ENCODE data around the gene GNG7.

Gene GNG7

GRCh38 chr19:2481466-2481865 lies 221.0 kb downstream of the GNG7 start:
- Histone ChIP-seq H2AK5ac (ENCODE audit: low read length) (no peak overlapping the region), H4K12ac (ENCODE audit: low read depth, low read length) (no peak overlapping the region), H3K36me3 (ENCODE audit: control insufficient read depth in 1 of 2, insufficient read depth in 2 of 2, low read length in 2 of 2) (peaks cover 16 to 20% of the 10 kb centered on the region in 2 experiments), H3K79me1 (ENCODE audit: low read length) (peaks cover 29% of the 10 kb centered on the region), H2AFZ (ENCODE audit: insufficient read depth, low read length, poor library complexity) (no peak overlapping the region), H3K4me2 (ENCODE audit: low read length) (no peak overlapping the region), H2BK12ac (ENCODE audit: low read length) (no peak overlapping the region), H3K27ac (ENCODE audit: low read depth, low read length) (no peak overlapping the region), H2BK120ac (ENCODE audit: insufficient read depth, low read length, poor library complexity) (no peak overlapping the region), H3K9me3 (ENCODE audit: insufficient read depth, low read depth, low read length) (peaks cover 16% of the 10 kb centered on the region), H3K79me2 (ENCODE audit: control insufficient read depth, insufficient read depth, low read length, poor library complexity) (peaks cover 17% of the 10 kb centered on the region), H3K4me3 (ENCODE audit: low read depth, low read length) (no peak overlapping the region), H2BK5ac (ENCODE audit: low read depth, low read length, poor library complexity) (no peak overlapping the region), H3K9ac (ENCODE audit: low read length) (peak overlapping the region; percentile 61), H3K4ac (ENCODE audit: low read depth, low read length) (no peak overlapping the region), H3K27me3 (ENCODE audit: insufficient read depth, low read length) (no peaks in the 10 kb centered on the region), H4K91ac (ENCODE audit: low read depth, low read length) (no peak overlapping the region), H3K14ac (ENCODE audit: low read length) (no peak overlapping the region), H3K23ac (ENCODE audit: low read length) (no peak overlapping the region), H3K4me1 (ENCODE audit: control insufficient read depth in 1 of 2, insufficient read depth in 2 of 2, low read length in 2 of 2) (peaks cover 8 to 9% of the 10 kb centered on the region in 2 experiments), H4K8ac (ENCODE audit: low read depth, low read length) (no peak overlapping the region), H3K18ac (ENCODE audit: low read length) (no peak overlapping the region)
- no peak for DNase-seq
- no CpG with 5 or more reads among the region's 16 CpGs for WGBS (ENCODE audit: extremely low coverage, insufficient coverage, insufficient read length)

GRCh38 chr19:2479556-2480194 lies 222.8 kb downstream of the GNG7 start:
- WGBS (ENCODE audit: extremely low coverage, insufficient coverage, insufficient read length) = no CpG with 5 or more reads among the region's 20 CpGs
- peaks cover 44% of the 10 kb centered on the region for H3K79me1 ChIP-seq (ENCODE audit: low read length)

GRCh38 chr19:2478756-2479555 lies 223.5 kb downstream of the GNG7 start:
- Histone ChIP-seq H4K8ac (ENCODE audit: low read depth, low read length) (peak overlapping the region; percentile 72), H2BK5ac (ENCODE audit: low read depth, low read length, poor library complexity) (peak overlapping the region; percentile 61), H3K18ac (ENCODE audit: low read length) (peak overlapping the region; percentile 95), H3K23ac (ENCODE audit: low read length) (no peak overlapping the region), H3K9me3 (ENCODE audit: insufficient read depth, low read depth, low read length) (peaks cover 13% of the 10 kb centered on the region), H3K27me3 (ENCODE audit: insufficient read depth, low read length) (no peaks in the 10 kb centered on the region), H3K14ac (ENCODE audit: low read length) (peak overlapping the region; percentile 89), H2BK120ac (ENCODE audit: insufficient read depth, low read length, poor library complexity) (peak overlapping the region; percentile 18), H3K36me3 (ENCODE audit: control insufficient read depth in 1 of 2, insufficient read depth in 2 of 2, low read length in 2 of 2) (peaks cover 16 to 20% of the 10 kb centered on the region in 2 experiments), H2AFZ (ENCODE audit: insufficient read depth, low read length, poor library complexity) (no peak overlapping the region), H3K4me3 (ENCODE audit: low read depth, low read length) (peak overlapping the region; percentile 85), H2AK5ac (ENCODE audit: low read length) (peak overlapping the region; percentile 58), H4K91ac (ENCODE audit: low read depth, low read length) (peak overlapping the region; percentile 85), H3K27ac (ENCODE audit: low read depth, low read length) (peak overlapping the region; percentile 69), H3K4me1 (ENCODE audit: control insufficient read depth in 1 of 2, insufficient read depth in 2 of 2, low read length in 2 of 2) (peaks cover 12 to 14% of the 10 kb centered on the region in 2 experiments), H4K12ac (ENCODE audit: low read depth, low read length) (peak overlapping the region; percentile 66), H3K79me2 (ENCODE audit: control insufficient read depth, insufficient read depth, low read length, poor library complexity) (peaks cover 30% of the 10 kb centered on the region), H3K4me2 (ENCODE audit: low read length) (peak overlapping the region; percentile 64), H3K9ac (ENCODE audit: low read length) (peak overlapping the region; percentile 23), H3K79me1 (ENCODE audit: low read length) (peaks cover 44% of the 10 kb centered on the region), H3K4ac (ENCODE audit: low read depth, low read length) (peak overlapping the region; percentile 90), H2BK12ac (ENCODE audit: low read length) (peak overlapping the region; percentile 34)
- WGBS (ENCODE audit: extremely low coverage, insufficient coverage, insufficient read length) = no CpG with 5 or more reads among the region's 39 CpGs
- peak; percentile 89 to 91 for DNase-seq

More at GRCh38 chr19:2479556-2480194, 222.8 kb downstream of the GNG7 start:
- H3K9ac ChIP-seq (ENCODE audit: low read length) = no peak overlapping the region
- peak overlapping the region; percentile 28 for H3K14ac ChIP-seq (ENCODE audit: low read length)
- peaks cover 16 to 20% of the 10 kb centered on the region in 2 experiments for H3K36me3 ChIP-seq (ENCODE audit: control insufficient read depth in 1 of 2, insufficient read depth in 2 of 2, low read length in 2 of 2)
- no peak overlapping the region for H3K23ac ChIP-seq (ENCODE audit: low read length)
- peak overlapping the region; percentile 85 for H4K91ac ChIP-seq (ENCODE audit: low read depth, low read length)
- no peak overlapping the region for H4K12ac ChIP-seq (ENCODE audit: low read depth, low read length)
- no peak overlapping the region for H2AFZ ChIP-seq (ENCODE audit: insufficient read depth, low read length, poor library complexity)
- peak overlapping the region; percentile 22 for H3K4ac ChIP-seq (ENCODE audit: low read depth, low read length)
- H2BK5ac ChIP-seq (ENCODE audit: low read depth, low read length, poor library complexity) = peak overlapping the region; percentile 38
- DNase-seq = peak; percentile 59 to 61
- peak overlapping the region; percentile 64 for H3K4me2 ChIP-seq (ENCODE audit: low read length)
- H3K9me3 ChIP-seq (ENCODE audit: insufficient read depth, low read depth, low read length) = peaks cover 16% of the 10 kb centered on the region
- no peak overlapping the region for H3K4me3 ChIP-seq (ENCODE audit: low read depth, low read length)
- H3K4me1 ChIP-seq (ENCODE audit: control insufficient read depth in 1 of 2, insufficient read depth in 2 of 2, low read length in 2 of 2) = peaks cover 12 to 14% of the 10 kb centered on the region in 2 experiments
- peak overlapping the region; percentile 69 for H3K27ac ChIP-seq (ENCODE audit: low read depth, low read length)
- peak overlapping the region; percentile 23 for H4K8ac ChIP-seq (ENCODE audit: low read depth, low read length)
- H2AK5ac ChIP-seq (ENCODE audit: low read length) = peak overlapping the region; percentile 7
- H3K27me3 ChIP-seq (ENCODE audit: insufficient read depth, low read length) = no peaks in the 10 kb centered on the region
- H3K18ac ChIP-seq (ENCODE audit: low read length) = peak overlapping the region; percentile 47
- peak overlapping the region; percentile 34 for H2BK12ac ChIP-seq (ENCODE audit: low read length)
- H2BK120ac ChIP-seq (ENCODE audit: insufficient read depth, low read length, poor library complexity) = peak overlapping the region; percentile 18
- peaks cover 30% of the 10 kb centered on the region for H3K79me2 ChIP-seq (ENCODE audit: control insufficient read depth, insufficient read depth, low read length, poor library complexity)

GRCh38 chr19:2478278-2478755 lies 224.2 kb downstream of the GNG7 start:
- Histone ChIP-seq H3K4ac (ENCODE audit: low read depth, low read length) (peak overlapping the region; percentile 90), H3K18ac (ENCODE audit: low read length) (peak overlapping the region; percentile 95), H3K9me3 (ENCODE audit: insufficient read depth, low read depth, low read length) (peaks cover 9% of the 10 kb centered on the region), H3K36me3 (ENCODE audit: control insufficient read depth in 1 of 2, insufficient read depth in 2 of 2, low read length in 2 of 2) (peaks cover 16 to 20% of the 10 kb centered on the region in 2 experiments), H4K12ac (ENCODE audit: low read depth, low read length) (peak overlapping the region; percentile 66), H2AK5ac (ENCODE audit: low read length) (peak overlapping the region; percentile 22), H3K23ac (ENCODE audit: low read length) (no peak overlapping the region), H4K8ac (ENCODE audit: low read depth, low read length) (peak overlapping the region; percentile 72), H3K79me2 (ENCODE audit: control insufficient read depth, insufficient read depth, low read length, poor library complexity) (peaks cover 30% of the 10 kb centered on the region), H3K14ac (ENCODE audit: low read length) (peak overlapping the region; percentile 89), H3K9ac (ENCODE audit: low read length) (peak overlapping the region; percentile 55), H4K91ac (ENCODE audit: low read depth, low read length) (peak overlapping the region; percentile 72), H3K4me2 (ENCODE audit: low read length) (peak overlapping the region; percentile 64), H2AFZ (ENCODE audit: insufficient read depth, low read length, poor library complexity) (no peak overlapping the region), H3K4me1 (ENCODE audit: control insufficient read depth in 1 of 2, insufficient read depth in 2 of 2, low read length in 2 of 2) (peaks cover 12 to 14% of the 10 kb centered on the region in 2 experiments), H2BK12ac (ENCODE audit: low read length) (no peak overlapping the region), H2BK5ac (ENCODE audit: low read depth, low read length, poor library complexity) (peak overlapping the region; percentile 61), H3K4me3 (ENCODE audit: low read depth, low read length) (peak overlapping the region; percentile 85), H3K27ac (ENCODE audit: low read depth, low read length) (peak overlapping the region; percentile 69), H3K27me3 (ENCODE audit: insufficient read depth, low read length) (no peaks in the 10 kb centered on the region), H2BK120ac (ENCODE audit: insufficient read depth, low read length, poor library complexity) (peak overlapping the region; percentile 41), H3K79me1 (ENCODE audit: low read length) (peaks cover 44% of the 10 kb centered on the region)
- no CpG with 5 or more reads among the region's 20 CpGs for WGBS (ENCODE audit: extremely low coverage, insufficient coverage, insufficient read length)
- DNase-seq = peak; percentile 76 to 79
